Endothelial cell of umbilical vein (primary cell): Measurements from ENCODE around the gene COLEC11. TPM values are rescaled to one million over a fixed set of nuclear protein-coding genes. Genes with fewer than 3 reads are reported as not detected.

Experiments used
- BruUV-seq: library from RNA; stranded (reverse); fragments of 400-500 nt; replicated peaks from 2 replicates; lab custom pipeline; 2021; lab: Mats Ljungman, UMichigan
- CTCF ChIA-PET: fragments of 300-600, 350-600 bp; sonication (Branson Sonifier 250); formaldehyde crosslinking; loops from one replicate; lab custom pipeline; 2021; ENCODE audit warnings: antibody characterized with exemption, inconsistent platforms; lab: Charles Lee
- POLR2A ChIA-PET: fragments of 300-600, 350-600 bp; sonication (Branson Sonifier 250); formaldehyde crosslinking; loops from one replicate; lab custom pipeline; 2021; ENCODE audit warnings: antibody characterized with exemption, inconsistent platforms; lab: Charles Lee
- DNase-seq: peaks from one replicate; pipeline ENCODE4 v3.0.0-alpha.2; 2011; ENCODE audit warnings: low read depth, low spot score
- FAIRE-seq: peaks from 2 replicates; lab custom pipeline; 2011; peaks lifted over from hg19 to GRCh38; lab: Jason Lieb, UNC
- H2AFZ ChIP-seq: 2 replicates; pipeline ENCODE4 v1.6.0; 2012; ENCODE audit warnings: low read depth, low read length, control low read depth, inconsistent platforms
- H3K27ac ChIP-seq: 2 replicates; pipeline ENCODE4 v1.5.1; 2011; ENCODE audit warnings: low read depth, mild to moderate bottlenecking, control low read depth, low read length, moderate library complexity; ENCODE audit not compliant: insufficient read depth
- H3K27me3 ChIP-seq, 2 experiments: 2 replicates each; pipeline versions ENCODE4 v1.6.0 to v1.6.1; 2011; ENCODE audit warnings: low read length in 2 of 2, mixed read lengths in 1 of 2; ENCODE audit not compliant: control insufficient read depth in 2 of 2, insufficient read depth in 2 of 2
- H3K36me3 ChIP-seq, 2 experiments: 2 replicates in 1 of 2; 3 replicates in 1 of 2; pipeline ENCODE4 v1.5.1; 2011; ENCODE audit warnings: low read length in 2 of 2, mild to moderate bottlenecking in 1 of 2, moderate library complexity in 1 of 2; ENCODE audit not compliant: control insufficient read depth in 2 of 2, insufficient read depth in 2 of 2; ENCODE audit errors: extremely low read depth in 1 of 2
- H3K4me1 ChIP-seq: 3 replicates; pipeline ENCODE4 v1.5.1; 2011; ENCODE audit warnings: mild to moderate bottlenecking, low read length; ENCODE audit not compliant: control insufficient read depth, insufficient read depth; ENCODE audit errors: extremely low read depth
- H3K4me2 ChIP-seq: 2 replicates; pipeline ENCODE4 v1.6.1; 2011; ENCODE audit warnings: low read length, control low read depth, mixed read lengths; ENCODE audit not compliant: insufficient read depth
- H3K4me3 ChIP-seq, 3 experiments: fragments of 200-600 bp in 1 of 3; sonication (generic), shearing (Covaris generic) in 1 of 3; replicated peaks in 1 of 3; 2 replicates each; pipeline ENCODE4 v1.5.1; 2011 to 2016; ENCODE audit warnings: control low read depth in 3 of 3, low read length in 3 of 3, mild to moderate bottlenecking in 2 of 3, inconsistent platforms in 1 of 3, low read depth in 1 of 3, moderate library complexity in 1 of 3; ENCODE audit not compliant: insufficient read depth in 1 of 3
- H3K79me2 ChIP-seq: 2 replicates; pipeline ENCODE4 v1.6.0; 2012; ENCODE audit warnings: low read length, inconsistent platforms; ENCODE audit not compliant: control insufficient read depth, insufficient read depth
- H3K9ac ChIP-seq: replicated peaks from 2 replicates; pipeline ENCODE3; 2011; ENCODE audit warnings: low read length, control low read depth; ENCODE audit not compliant: insufficient read depth; ENCODE audit errors: extremely low read depth
- H3K9me1 ChIP-seq: replicated peaks from 3 replicates; pipeline ENCODE4 v1.6.0; 2011; ENCODE audit warnings: mild to moderate bottlenecking, low read length; ENCODE audit not compliant: control insufficient read depth, insufficient read depth; ENCODE audit errors: extremely low read depth
- H3K9me3 ChIP-seq: replicated peaks from 2 replicates; pipeline ENCODE4 v1.5.1; 2012; ENCODE audit warnings: low read length, inconsistent platforms; ENCODE audit not compliant: control insufficient read depth, insufficient read depth
- H4K20me1 ChIP-seq: replicated peaks from 2 replicates; pipeline ENCODE3; 2011; ENCODE audit warnings: mild to moderate bottlenecking, low read length; ENCODE audit not compliant: control insufficient read depth, insufficient read depth; ENCODE audit errors: extremely low read depth
- EZH2 ChIP-seq: IDR thresholded peaks from 2 replicates; pipeline ENCODE4 v1.6.1; 2012; ENCODE audit warnings: borderline replicate concordance, low read depth, mild to moderate bottlenecking, moderate library complexity, low read length, inconsistent platforms; ENCODE audit not compliant: severe bottlenecking
- FOS ChIP-seq: IDR thresholded peaks from 2 replicates; pipeline ENCODE4 v1.6.1; 2011; ENCODE audit warnings: mild to moderate bottlenecking, low read length, moderate library complexity, borderline replicate concordance; ENCODE audit not compliant: insufficient read depth
- GATA2 ChIP-seq: IDR thresholded peaks from 2 replicates; pipeline ENCODE4 v1.7.0; 2011; ENCODE audit warnings: low read depth, mild to moderate bottlenecking, moderate library complexity, mixed read lengths, low read length; ENCODE audit not compliant: insufficient read length, insufficient read depth
- JUN ChIP-seq: IDR thresholded peaks from 2 replicates; pipeline ENCODE4 v1.6.1; 2011; ENCODE audit warnings: borderline replicate concordance, low read depth; ENCODE audit not compliant: insufficient read length, insufficient read depth
- MYC ChIP-seq: IDR thresholded peaks from one replicate; pipeline ENCODE4 v1.6.1; 2011; ENCODE audit warnings: mild to moderate bottlenecking, low read depth, low read length
- POLR2A ChIP-seq: IDR thresholded peaks from 2 replicates; pipeline ENCODE4 v1.6.1; 2012; ENCODE audit warnings: low read depth, mild to moderate bottlenecking, control low read depth, low read length
- POLR2AphosphoS5 ChIP-seq: IDR thresholded peaks from 2 replicates; pipeline ENCODE4 v1.6.1; 2012; ENCODE audit warnings: low read depth, mild to moderate bottlenecking, control low read depth, low read length, moderate library complexity; ENCODE audit not compliant: insufficient read depth
- dilution Hi-C: fragments of 300-500 bp; cut with MboI; formaldehyde crosslinking; loops from one replicate; pipeline ENCODE4 v1.15.0; 2019; ENCODE audit warnings: low sequenced_read_pairs; ENCODE audit not compliant: extremely low pct_ligation_motif_present
- intact Hi-C: fragments of 100-400 bp; cut with micrococcal nuclease; formaldehyde crosslinking; loops from one replicate; pipeline ENCODE4 v1.10.0; 2022
- polyA plus RNA-seq, 4 experiments: library from polyadenylated mRNA; depleted of rRNA in 3 of 4; stranded (reverse) in 3 of 4; unstranded in 1 of 4; fragments of >200 nt; gene quantifications; 2 replicates each; pipeline versions ENCODE4 v1.2.1 to v1.2.3, GENCODE V29; 2011 to 2012; ENCODE audit warnings: missing spikeins in 1 of 4
- total RNA-seq: library from RNA; stranded (reverse); gene quantifications from 2 replicates; pipeline ENCODE4 v1.2.3, GENCODE V29; 2021
- TF ChIP-seq, protein P1 (sequence below): IDR thresholded peaks from 2 replicates; pipeline ENCODE4 v1.6.1; 2011; ENCODE audit not compliant: insufficient read depth, insufficient read length
- TF ChIP-seq, protein P2 (sequence below), 2 donors: IDR thresholded peaks; 1 replicate in 1 of 2; 2 replicates in 1 of 2; pipeline ENCODE4 v1.5.1; 2011; ENCODE audit warnings: low read length in 2 of 2, mild to moderate bottlenecking in 2 of 2, moderate library complexity in 2 of 2, control low read depth in 1 of 2, inconsistent platforms in 1 of 2, low read depth in 1 of 2; ENCODE audit not compliant: insufficient read depth in 1 of 2; ENCODE audit errors: extremely low read depth in 1 of 2

Gene COLEC11
- total and polyA plus RNA-seq, 2 donors (not counting 3 experiments of a cell fraction or from before 2014, with no cell fraction given), result 0.15 TPM; not detected in 1

DNA sequence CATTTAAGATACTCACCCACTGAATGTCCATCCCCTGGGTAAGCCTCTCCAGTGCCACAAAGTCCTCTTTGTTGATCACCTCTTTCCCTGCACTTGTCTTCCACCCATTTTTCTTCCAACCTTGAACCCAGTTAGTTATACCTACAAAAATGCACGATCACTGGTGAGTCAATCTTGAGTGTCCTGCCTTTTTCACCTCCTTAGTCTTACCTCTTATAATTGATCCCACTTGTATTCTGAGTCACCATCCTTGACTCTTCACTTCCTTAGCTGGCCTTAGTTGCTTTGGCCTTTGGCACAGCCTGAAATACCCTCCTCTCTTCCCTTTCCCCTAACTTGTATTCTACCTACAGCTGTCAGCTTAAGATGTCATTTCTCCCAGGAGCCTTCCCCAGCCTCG is 47.0 kb upstream of the COLEC11 start:
- Histone ChIP-seq H3K9me3 (no peaks in the 10 kb centered on the region), H3K4me2 (no peak overlapping the region), H2AFZ (no peak overlapping the region), H3K9me1 (no peaks in the 10 kb centered on the region), H4K20me1 (no peaks in the 10 kb centered on the region), H3K27ac (no peak overlapping the region), H3K9ac (no peak overlapping the region), H3K36me3 (peaks cover 32 to 53% of the 10 kb centered on the region in 2 experiments), H3K79me2 (peaks cover 2% of the 10 kb centered on the region), H3K27me3 (no peaks in the 10 kb centered on the region), H3K4me1 (no peaks in the 10 kb centered on the region), H3K4me3 (no peak overlapping the region)
- BruUV-seq, result no TSS peak
- CTCF ChIA-PET, result no interaction called here
- intact Hi-C loops, result no loop called here
- TF ChIP-seq JUN (no peak), FOS (no peak), POLR2AphosphoS5 (no peak), MYC (no peak), GATA2 (no peak), POLR2A (no peak), EZH2 (no peak)
- TF ChIP-seq, protein P1, sequence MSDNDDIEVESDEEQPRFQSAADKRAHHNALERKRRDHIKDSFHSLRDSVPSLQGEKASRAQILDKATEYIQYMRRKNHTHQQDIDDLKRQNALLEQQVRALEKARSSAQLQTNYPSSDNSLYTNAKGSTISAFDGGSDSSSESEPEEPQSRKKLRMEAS, result no peak
- TF ChIP-seq, protein P2, sequence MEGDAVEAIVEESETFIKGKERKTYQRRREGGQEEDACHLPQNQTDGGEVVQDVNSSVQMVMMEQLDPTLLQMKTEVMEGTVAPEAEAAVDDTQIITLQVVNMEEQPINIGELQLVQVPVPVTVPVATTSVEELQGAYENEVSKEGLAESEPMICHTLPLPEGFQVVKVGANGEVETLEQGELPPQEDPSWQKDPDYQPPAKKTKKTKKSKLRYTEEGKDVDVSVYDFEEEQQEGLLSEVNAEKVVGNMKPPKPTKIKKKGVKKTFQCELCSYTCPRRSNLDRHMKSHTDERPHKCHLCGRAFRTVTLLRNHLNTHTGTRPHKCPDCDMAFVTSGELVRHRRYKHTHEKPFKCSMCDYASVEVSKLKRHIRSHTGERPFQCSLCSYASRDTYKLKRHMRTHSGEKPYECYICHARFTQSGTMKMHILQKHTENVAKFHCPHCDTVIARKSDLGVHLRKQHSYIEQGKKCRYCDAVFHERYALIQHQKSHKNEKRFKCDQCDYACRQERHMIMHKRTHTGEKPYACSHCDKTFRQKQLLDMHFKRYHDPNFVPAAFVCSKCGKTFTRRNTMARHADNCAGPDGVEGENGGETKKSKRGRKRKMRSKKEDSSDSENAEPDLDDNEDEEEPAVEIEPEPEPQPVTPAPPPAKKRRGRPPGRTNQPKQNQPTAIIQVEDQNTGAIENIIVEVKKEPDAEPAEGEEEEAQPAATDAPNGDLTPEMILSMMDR (IDR thresholded peaks at IDR 0.05; ENCODE audit: extremely low read depth in 1 of 2, insufficient read depth in 1 of 2, low read depth in 1 of 2, low read length in 2 of 2), result no peak
- FAIRE-seq, result no peak
- POLR2A ChIA-PET, result no interaction called here
- dilution Hi-C loops, result no loop called here
- DNase-seq, result no peak
